B cell (primary cell): ENCODE data around the gene LHFPL4. TPM values are rescaled to one million over a fixed set of nuclear protein-coding genes. Genes with fewer than 3 reads are reported as not detected.

Experiments used
- ATAC-seq: fragments of 200-7000 bp; cut with Tn5 transposase; one replicate; pipeline ENCODE4 v1.10.0; 2021; ENCODE audit warnings: low read depth, mild to moderate bottlenecking, moderate number of reproducible peaks, moderate library complexity
- CTCF ChIA-PET: fragments of 350-600 bp; sonication (Branson Sonifier 250); formaldehyde crosslinking; loops from one replicate; lab custom pipeline; 2021; ENCODE audit warnings: antibody characterized with exemption, inconsistent platforms; lab: Charles Lee
- POLR2A ChIA-PET: fragments of 350-600 bp; sonication (Branson Sonifier 250); formaldehyde crosslinking; loops from one replicate; lab custom pipeline; 2021; ENCODE audit warnings: antibody characterized with exemption; lab: Charles Lee
- DNase-seq: peaks from one replicate; pipeline ENCODE4 v3.0.0; 2013
- H2AFZ ChIP-seq: 2 replicates; pipeline ENCODE4 v1.6.1; 2012; ENCODE audit warnings: mild to moderate bottlenecking, low read depth, low read length; ENCODE audit not compliant: insufficient read depth, poor library complexity, severe bottlenecking
- H3K27ac ChIP-seq, 2 donors: 1 replicate in 1 of 2; 2 replicates in 1 of 2; pipeline ENCODE4 v1.5.1; 2012 to 2013; ENCODE audit warnings: low read length in 2 of 2, mild to moderate bottlenecking in 2 of 2, moderate library complexity in 1 of 2
- H3K27me3 ChIP-seq, 4 experiments: fragments of 200-600 bp in 1 of 4; sonication (generic) in 1 of 4; replicated peaks in 1 of 4; 1 replicate in 2 of 4; 2 replicates in 2 of 4; pipeline versions ENCODE4 v1.6.1 to v1.7.0; 2013 to 2016; ENCODE audit warnings: low read length in 3 of 4, mild to moderate bottlenecking in 2 of 4, mixed read lengths in 1 of 4, moderate library complexity in 1 of 4; ENCODE audit not compliant: insufficient read depth in 4 of 4, control insufficient read depth in 3 of 4; ENCODE audit errors: control extremely low read depth in 1 of 4
- H3K36me3 ChIP-seq, 2 experiments: replicated peaks in 1 of 2; 1 replicate in 1 of 2; 2 replicates in 1 of 2; pipeline versions ENCODE4 v1.6.1 to v1.7.1; 2013; ENCODE audit warnings: low read length in 1 of 2; ENCODE audit not compliant: insufficient read depth in 2 of 2, control insufficient read depth in 1 of 2; ENCODE audit errors: control extremely low read depth in 1 of 2, extremely low read depth in 1 of 2
- H3K4me1 ChIP-seq, 2 donors: fragments of 200-600 bp in 1 of 2; sonication (generic) in 1 of 2; 1 replicate in 1 of 2; 2 replicates in 1 of 2; pipeline versions ENCODE4 v1.5.1 to v1.6.1; 2013 to 2017; ENCODE audit warnings: low read length in 2 of 2; ENCODE audit not compliant: control insufficient read depth in 2 of 2, insufficient read depth in 2 of 2
- H3K4me2 ChIP-seq: replicated peaks from 2 replicates; pipeline ENCODE3; 2012; ENCODE audit warnings: mild to moderate bottlenecking, low read depth, low read length; ENCODE audit not compliant: poor library complexity, severe bottlenecking
- H3K4me3 ChIP-seq, 5 experiments: fragments of 200-600 bp in 1 of 5; sonication (generic) in 1 of 5; 1 replicate in 3 of 5; 2 replicates in 2 of 5; pipeline versions ENCODE4 v1.5.1 to v1.7.0; 2011 to 2016; ENCODE audit warnings: low read length in 4 of 5, mild to moderate bottlenecking in 4 of 5, low read depth in 2 of 5, control low read depth in 1 of 5, moderate library complexity in 1 of 5; ENCODE audit not compliant: insufficient read depth in 1 of 5; ENCODE audit errors: control extremely low read depth in 1 of 5, extremely low read depth in 1 of 5
- H3K79me2 ChIP-seq: fragments of 200-600 bp; sonication (generic); one replicate; pipeline ENCODE4 v1.6.0; 2016; ENCODE audit warnings: low read length; ENCODE audit not compliant: control insufficient read depth, insufficient read depth
- H3K9ac ChIP-seq: fragments of 200-600 bp; sonication (generic); 2 replicates; pipeline ENCODE4 v1.6.1; 2017; ENCODE audit warnings: mild to moderate bottlenecking, low read length, moderate library complexity
- H3K9me3 ChIP-seq, 3 donors: one replicate each; pipeline versions ENCODE4 v1.6.1 to v1.7.1; 2013; ENCODE audit warnings: low read length in 2 of 3; ENCODE audit not compliant: control insufficient read depth in 2 of 3, insufficient read depth in 1 of 3; ENCODE audit errors: control extremely low read depth in 1 of 3
- H4K20me1 ChIP-seq: 2 replicates; pipeline ENCODE4 v1.6.0; 2012; ENCODE audit warnings: mild to moderate bottlenecking, low read length; ENCODE audit not compliant: insufficient read depth, control insufficient read depth, poor library complexity, severe bottlenecking
- H3K27ac Mint-ChIP-seq: one replicate; pipeline ENCODE4 v1.8.0; 2021; ENCODE audit warnings: mixed read lengths
- H3K27me3 Mint-ChIP-seq: one replicate; pipeline ENCODE4 v1.8.0; 2021; ENCODE audit warnings: mixed read lengths
- H3K4me1 Mint-ChIP-seq: one replicate; pipeline ENCODE4 v1.8.0; 2021; ENCODE audit warnings: mixed read lengths
- H3K4me3 Mint-ChIP-seq: one replicate; pipeline ENCODE4 v1.8.0; 2021; ENCODE audit warnings: mixed read lengths
- H3K9me3 Mint-ChIP-seq: one replicate; pipeline ENCODE4 v1.8.0; 2022; ENCODE audit warnings: mixed read lengths; ENCODE audit not compliant: insufficient read depth
- CTCF ChIP-seq: fragments of 200-600 bp; IDR thresholded peaks from one replicate; pipeline ENCODE4 v1.8.0; 2022; ENCODE audit warnings: antibody characterized with exemption, mild to moderate bottlenecking
- EZH2 ChIP-seq: IDR thresholded peaks from 2 replicates; pipeline ENCODE4 v1.6.1; 2012; ENCODE audit warnings: borderline replicate concordance, low read depth, mild to moderate bottlenecking, moderate library complexity, low read length; ENCODE audit not compliant: insufficient read depth, poor library complexity, severe bottlenecking
- WGBS: methylation state at CpG from one replicate; pipeline ENCODE4 v1.1.5; 2013; ENCODE audit warnings: missing lambda C conversion rate; ENCODE audit not compliant: insufficient coverage; 5-methylcytosine and 5-hydroxymethylcytosine counted together
- intact Hi-C: fragments of 100-400 bp; cut with micrococcal nuclease; formaldehyde crosslinking; loops from one replicate; pipeline ENCODE4 v1.10.0; 2022
- polyA plus RNA-seq: library from polyadenylated mRNA; depleted of rRNA; stranded (reverse); fragments of >200 nt; gene quantifications from 2 replicates; pipeline ENCODE4 v1.2.3, GENCODE V29; 2012
- total RNA-seq, 2 donors: library from RNA; stranded (reverse); fragments of 120-200 nt in 1 of 2; gene quantifications; 1 replicate in 1 of 2; 2 replicates in 1 of 2; pipeline versions ENCODE4 v1.2.3 to v1.2.4, GENCODE V29; 2013 to 2022

LHFPL4 gene
- total and polyA plus RNA-seq, 2 donors (not counting 1 experiment from before 2014, with no cell fraction given): not detected

GRCh38 chr3:9503283-9503682 is 50.3 kb downstream of the LHFPL4 start:
- peak; percentile 80 for DNase-seq
- Mint-ChIP-seq H3K4me1 (peaks cover 24% of the 10 kb centered on the region), H3K27me3 (peaks cover 41% of the 10 kb centered on the region), H3K27ac (no peak overlapping the region), H3K9me3 (no peaks in the 10 kb centered on the region), H3K4me3 (no peak overlapping the region)
- Histone ChIP-seq H3K4me2 (no peak overlapping the region), H4K20me1 (no peaks in the 10 kb centered on the region), H3K27ac (no peak overlapping the region), H3K9ac (no peak overlapping the region), H3K4me3 (no peak overlapping the region), H3K9me3 (peaks cover 0 to 19% (median 0%) of the 10 kb centered on the region in 3 donors), H3K36me3 (no peaks in the 10 kb centered on the region), H3K79me2 (no peaks in the 10 kb centered on the region), H3K27me3 (peaks cover 0 to 47% (median 26%) of the 10 kb centered on the region in 4 experiments), H2AFZ (no peak overlapping the region), H3K4me1 (peaks cover 23 to 27% of the 10 kb centered on the region in 2 donors)
- peak; percentile 71 for ATAC-seq
- ChIA-PET POLR2A (interaction anchor here (0.9 kb wide), 1 partner anchor 106 kb away, joined by 3 read pairs; no protein-coding TSS in a partner anchor), CTCF (interaction anchor here (0.6 to 3.1 kb wide), 15 partner anchors 10 to 1236 kb away, joined by 3 to 28 read pairs (median 4); partner anchors contain the start of genes ARPC4, CRELD1 and TADA3)
- intact Hi-C loops: loop anchor here (1.0 to 5.0 kb wide), 3 partner anchors 150 to 1236 kb away; partner anchors contain the start of gene CRELD1
- TF ChIP-seq EZH2 (no peak), CTCF (peak; percentile 85)
- 11% methylated on average over 3 of the region's 4 CpGs for WGBS

GRCh38 chr3:9501226-9501625 is 52.4 kb downstream of the LHFPL4 start:
- Histone ChIP-seq H3K36me3 (no peaks in the 10 kb centered on the region), H3K9ac (no peak overlapping the region), H3K27me3 (peaks cover 0 to 38% (median 24%) of the 10 kb centered on the region in 4 experiments), H4K20me1 (no peaks in the 10 kb centered on the region), H3K9me3 (peaks cover 0 to 13% (median 0%) of the 10 kb centered on the region in 3 donors), H3K4me2 (no peak overlapping the region), H3K4me3 (no peak overlapping the region), H3K79me2 (no peaks in the 10 kb centered on the region), H2AFZ (no peak overlapping the region), H3K27ac (no peak overlapping the region), H3K4me1 (peaks cover 23 to 27% of the 10 kb centered on the region in 2 donors)
- no peak for DNase-seq
- ChIA-PET POLR2A (no interaction called here), CTCF (interaction anchor here (0.6 to 1.1 kb wide), 5 partner anchors 9 to 270 kb away, joined by 3 to 6 read pairs (median 4); no protein-coding TSS in a partner anchor)
- Mint-ChIP-seq H3K4me3 (no peak overlapping the region), H3K9me3 (no peaks in the 10 kb centered on the region), H3K4me1 (peaks cover 24% of the 10 kb centered on the region), H3K27me3 (peaks cover 34% of the 10 kb centered on the region), H3K27ac (no peak overlapping the region)
- 80% methylated on average over 6 of the region's 6 CpGs for WGBS
- no peak for ATAC-seq
- intact Hi-C loops: loop anchor here (5.0 kb wide), 1 partner anchor 431 kb away; the partner anchor contains the start of gene CRELD1
- TF ChIP-seq EZH2 (no peak), CTCF (no peak)
